ENCODE measurements around the gene CYB561D2.

The CYB561D2 gene

DNA sequence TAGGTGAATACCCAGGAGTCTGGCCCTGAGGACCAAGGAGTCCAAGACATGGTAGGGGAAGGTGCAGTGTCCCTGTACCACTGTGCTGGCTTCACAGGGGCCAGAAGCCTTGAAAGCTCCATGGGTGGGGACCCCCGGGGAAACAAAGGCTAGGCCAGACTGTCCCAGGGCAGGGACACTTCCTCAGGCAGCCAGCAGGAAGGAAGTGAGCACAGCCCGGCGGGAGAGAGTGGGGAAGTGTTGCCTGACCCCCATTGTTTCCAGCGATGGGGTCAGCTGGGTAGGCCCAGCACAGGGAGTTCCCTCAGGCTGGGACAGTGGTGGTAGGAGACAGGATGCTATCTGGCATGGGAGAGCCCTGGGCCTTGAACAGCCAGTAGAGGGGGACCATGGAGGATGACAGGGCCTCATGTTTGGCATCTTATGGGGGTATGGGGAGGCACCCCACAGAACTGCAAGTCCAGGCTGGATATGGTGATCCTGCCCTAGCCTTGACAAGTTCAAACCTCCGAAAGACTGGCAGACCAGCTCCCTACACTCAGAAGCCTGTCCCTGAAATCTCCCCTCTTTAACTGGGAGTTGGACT, 27.0 kb upstream of the CYB561D2 start:
- DNase-seq = no peak

DNA sequence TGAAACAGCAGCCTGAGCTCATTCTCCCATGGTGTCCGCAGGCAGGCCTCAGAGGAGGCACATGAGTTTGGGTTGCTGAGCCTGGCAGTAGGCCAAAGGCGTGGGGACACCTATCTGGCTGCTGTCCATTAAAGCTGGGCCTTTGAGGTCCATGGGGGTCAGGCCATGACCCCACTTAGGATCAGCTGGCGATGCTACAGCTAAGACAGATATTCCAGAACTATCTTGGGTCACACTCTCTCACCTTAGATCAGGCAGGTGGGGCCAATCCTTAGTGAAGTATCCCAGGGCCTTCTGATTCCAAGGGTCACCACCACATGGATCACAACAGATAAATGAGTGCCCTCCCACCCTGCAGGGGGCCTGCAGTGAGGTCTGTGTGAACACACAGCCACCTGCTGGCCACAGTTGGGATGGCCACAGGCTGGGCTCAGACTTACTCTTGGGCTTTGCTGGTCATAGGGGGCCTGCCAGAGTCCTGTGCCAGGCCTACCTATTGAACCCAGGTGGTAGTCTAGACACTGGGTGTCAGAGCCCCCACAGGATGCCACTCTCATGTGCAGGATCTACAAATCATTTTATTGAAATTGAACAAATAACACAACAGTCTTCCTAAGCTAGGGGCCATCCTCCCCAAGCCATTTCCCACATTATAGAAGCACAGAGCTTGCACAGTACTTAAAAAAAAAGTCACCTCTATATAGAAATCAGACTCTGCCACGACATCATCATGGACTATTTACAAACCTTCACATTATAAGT, 26.1 kb upstream of the CYB561D2 start:
- peak; percentile 40 for DNase-seq

DNA sequence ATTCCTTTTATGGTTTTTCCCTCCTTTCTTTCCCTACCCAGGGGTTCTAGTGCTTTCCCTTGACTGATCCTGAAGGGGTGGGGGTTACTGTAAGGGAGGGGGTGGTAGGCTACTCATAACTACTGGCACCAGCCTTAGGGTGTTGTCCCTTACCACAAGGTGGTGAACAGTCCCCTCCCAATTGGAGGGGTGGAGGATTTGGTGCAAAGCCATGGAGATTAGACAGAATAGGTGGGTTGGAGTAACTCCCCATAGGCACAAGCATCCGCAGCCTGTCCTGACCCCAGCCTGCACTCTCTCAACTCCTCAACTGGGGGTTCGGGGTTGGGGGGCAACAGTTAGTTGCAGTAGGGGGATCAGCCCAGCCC, 25.6 kb upstream of the CYB561D2 start:
- no peak for DNase-seq

DNA sequence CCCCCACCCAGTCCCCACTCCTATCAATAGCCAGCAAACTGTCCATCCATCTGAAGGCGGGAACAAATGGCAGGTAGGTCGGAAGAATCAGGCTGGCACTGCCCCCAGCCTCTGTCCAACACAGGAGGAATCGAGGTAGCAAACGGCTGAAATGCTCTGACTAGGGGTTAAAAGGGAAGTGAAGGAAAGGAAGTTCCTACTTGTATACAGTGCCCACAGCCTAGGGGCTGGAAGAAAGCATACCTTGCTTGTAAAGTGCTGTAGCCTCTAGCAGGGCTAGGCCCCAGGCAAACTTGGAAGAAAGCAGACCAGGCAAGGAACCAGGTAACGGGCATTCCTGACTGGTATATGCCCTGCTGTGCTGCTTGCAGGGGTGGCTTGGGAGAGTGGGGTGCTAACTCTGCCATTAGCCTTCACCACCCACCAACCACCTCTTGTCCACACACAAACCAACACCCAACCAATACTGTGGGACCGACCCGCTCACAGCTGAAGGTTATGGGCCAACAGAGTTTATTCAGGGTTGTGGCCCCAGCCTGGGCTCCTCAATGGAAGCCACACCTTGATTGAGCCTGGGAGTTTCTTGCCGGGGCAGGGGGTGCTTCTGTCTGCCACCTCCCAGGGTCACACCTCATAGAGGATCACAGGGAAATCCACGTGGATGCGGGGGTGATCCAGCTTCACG, 25.0 kb upstream of the CYB561D2 start:
- DNase-seq = no peak

DNA sequence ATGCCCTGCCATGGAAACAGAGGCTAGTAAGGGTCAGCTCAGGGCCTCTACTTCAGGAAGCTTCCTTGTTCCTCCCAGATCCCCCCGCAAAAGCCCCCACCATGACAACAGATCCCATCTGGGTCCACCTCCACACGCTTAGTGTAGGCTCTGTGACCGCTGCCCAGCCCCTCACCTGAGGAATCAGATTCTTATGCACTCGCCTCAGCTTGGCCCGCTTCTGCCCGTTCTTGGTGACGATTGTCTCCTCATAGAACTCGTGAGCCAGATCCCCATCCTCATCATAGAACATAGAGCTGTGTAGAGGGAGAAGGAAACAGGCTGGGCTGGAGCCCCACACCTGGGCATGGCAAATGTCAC, 24.5 kb upstream of the CYB561D2 start:
- DNase-seq = no peak

DNA sequence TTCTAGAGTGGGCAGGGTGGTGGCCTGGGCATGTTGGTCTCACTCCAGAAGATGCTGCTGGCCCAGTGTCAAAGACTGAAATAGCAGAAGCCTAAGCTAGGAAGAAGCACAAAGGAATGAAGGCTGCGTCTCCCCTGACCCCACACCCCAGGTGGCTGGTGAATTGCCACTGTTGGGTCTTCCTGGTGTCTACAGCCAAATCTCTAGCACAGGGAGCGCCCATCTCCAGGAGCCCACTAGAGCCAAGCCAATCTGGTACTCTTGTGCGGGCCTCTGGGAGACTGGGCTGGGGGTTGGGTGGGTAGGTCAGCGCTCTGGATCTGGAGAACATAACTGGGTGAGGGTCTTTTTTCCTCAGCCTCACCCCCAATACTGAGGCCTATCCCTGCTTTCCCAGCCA, 23.5 kb upstream of the CYB561D2 start:
- no peak for DNase-seq

DNA sequence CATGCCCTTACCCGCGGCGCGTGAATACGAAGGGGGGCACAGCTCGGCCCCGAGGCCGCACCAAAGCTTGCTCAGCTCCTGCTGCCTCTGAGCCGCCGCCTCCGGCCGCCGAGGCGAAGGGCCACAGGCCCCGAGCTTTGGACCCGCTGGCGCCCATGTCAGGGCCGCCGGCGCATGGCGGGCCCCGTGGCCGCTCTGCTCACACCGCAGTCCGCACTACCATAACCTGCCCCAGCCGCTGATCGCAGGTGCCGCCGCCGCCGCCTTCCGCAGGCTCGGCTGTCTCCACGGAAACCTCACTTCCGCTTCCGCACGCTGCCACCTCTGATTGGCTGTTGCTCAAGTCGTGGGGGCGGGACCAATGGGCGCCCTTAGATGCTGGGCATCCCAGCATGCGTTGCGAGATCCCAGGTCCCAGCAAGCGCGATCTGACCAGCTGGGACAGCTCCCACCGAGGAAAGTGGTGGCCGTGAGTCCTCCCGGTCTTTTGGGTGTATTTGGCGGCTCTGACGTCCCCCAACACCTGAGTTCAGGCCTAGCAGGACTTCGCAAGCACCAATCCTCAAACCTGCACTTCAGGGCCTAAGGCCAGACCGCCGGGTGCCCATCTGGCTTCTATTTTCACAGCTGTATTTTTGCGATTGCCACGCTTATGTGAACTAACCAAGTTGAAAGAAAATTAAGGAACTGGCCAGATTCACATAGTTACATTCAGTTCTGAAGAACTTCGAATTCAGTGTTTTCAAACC, 22.5 kb upstream of the CYB561D2 start, which contains the start of gene TUSC2:
Gene TUSC2 (minus strand): TSS at position 281 of the 749 bp plus-strand sequence. CDS start 124 bp downstream, at position 157.
- peak; percentile 92 for DNase-seq

DNA sequence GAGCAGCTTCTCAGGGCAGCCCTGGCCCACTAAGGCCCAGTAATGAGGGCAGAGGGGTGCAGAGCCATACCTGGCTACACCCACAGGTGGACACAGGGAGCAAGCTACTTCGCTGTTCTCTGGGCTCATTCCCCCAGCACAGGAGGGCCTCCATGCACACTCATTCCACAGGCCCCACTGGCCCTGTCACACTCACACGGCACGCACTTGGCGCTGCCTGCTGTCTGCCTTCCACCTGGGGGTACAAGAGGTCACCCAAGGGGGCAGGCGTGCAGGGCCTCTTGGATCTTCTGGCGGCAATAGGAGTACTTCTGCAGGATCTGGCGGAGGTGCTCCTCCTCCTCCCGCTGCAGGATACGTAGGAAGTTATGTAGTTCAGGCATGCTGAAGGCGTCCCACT, 20.3 kb upstream of the CYB561D2 start:
- no peak for DNase-seq

DNA sequence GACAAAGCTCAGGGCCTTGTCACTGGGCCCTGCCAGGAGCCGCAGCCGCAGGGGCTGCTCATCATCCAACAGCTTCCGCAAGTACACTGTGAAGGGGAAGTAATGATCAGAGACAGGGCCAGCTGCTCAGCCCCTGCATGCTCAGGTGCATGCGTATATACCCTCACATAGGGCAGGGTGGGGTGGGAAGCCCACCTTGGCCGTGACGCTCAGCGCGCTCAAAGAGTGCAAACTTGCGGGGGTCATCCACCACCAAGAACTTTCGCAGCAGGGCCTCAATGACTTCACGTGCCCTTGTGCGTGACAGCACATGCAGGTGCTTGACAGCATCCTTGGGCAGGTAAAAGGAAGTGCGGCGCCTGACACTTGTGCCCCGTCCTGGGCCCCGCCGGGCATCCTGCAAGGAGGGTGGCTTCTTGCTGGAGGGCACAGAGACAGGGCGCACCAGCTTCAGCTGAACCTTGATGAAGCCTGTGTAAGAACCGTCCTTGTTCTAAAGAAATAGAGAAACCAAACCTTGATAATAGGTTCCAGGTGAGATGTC, 19.2 kb upstream of the CYB561D2 start:
- DNase-seq = no peak

DNA sequence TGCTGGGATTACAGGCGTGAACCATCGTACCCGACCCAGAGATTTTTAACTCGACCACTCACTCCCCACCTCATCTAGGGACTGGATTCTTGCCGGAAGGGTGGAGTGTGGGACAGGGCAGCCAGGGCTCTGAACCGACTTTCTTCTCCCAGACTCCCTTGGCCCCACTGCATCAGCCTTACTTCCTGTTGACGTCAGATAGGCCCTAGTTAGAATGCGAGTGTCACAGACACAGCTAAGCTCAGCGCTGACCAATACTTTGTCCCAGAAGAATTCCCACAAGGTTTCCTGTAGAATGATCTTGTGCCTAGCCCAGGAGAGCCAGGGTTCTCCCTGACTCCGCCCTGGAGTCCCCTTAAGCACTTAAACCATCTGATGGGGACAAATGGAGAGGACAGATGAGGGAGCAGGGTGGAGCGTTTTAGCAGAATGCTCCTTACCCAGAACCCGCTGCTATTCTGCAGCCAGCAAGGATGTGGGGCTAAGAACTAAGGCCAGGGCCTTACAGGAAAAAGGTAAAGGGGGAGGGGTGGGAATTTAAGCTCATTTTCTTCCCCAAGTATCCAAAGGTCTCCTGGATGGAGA, 16.8 kb upstream of the CYB561D2 start:
- DNase-seq = no peak

DNA sequence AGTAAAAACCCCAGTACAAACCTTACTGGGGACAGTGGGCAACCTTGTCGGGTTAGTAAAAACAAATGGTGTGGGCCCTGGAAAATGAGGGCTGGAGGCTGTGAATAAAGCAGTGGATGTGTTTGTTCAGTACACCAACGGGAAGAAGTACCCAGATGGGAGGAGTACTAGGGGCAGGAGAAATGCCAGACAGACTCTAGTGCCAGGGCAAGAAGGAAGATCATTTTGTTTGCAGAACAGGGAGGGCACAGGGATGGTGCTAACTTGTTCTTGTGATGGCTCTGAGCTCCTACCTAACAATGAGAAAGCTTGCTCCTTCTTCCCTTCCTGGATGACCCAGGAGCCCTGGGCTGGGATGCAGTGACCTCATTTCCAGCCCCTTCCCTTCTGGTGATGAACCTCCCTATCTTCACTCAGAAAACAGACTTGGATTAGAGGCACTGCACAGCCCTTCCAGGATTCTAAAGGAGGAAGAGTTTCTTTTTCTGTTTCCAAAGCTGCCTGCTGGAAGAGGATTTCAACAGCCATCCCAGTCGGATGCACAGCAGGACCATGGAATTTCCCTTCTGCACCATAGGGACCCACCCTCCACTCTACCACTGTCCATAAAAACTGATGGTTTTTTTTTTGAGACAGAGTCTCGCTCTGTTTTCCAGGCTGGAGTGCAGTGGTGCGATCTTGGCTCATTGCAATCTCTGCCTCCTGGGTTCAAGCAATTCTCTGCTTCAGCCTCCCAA, 16.2 kb upstream of the CYB561D2 start:
- DNase-seq = no peak

DNA sequence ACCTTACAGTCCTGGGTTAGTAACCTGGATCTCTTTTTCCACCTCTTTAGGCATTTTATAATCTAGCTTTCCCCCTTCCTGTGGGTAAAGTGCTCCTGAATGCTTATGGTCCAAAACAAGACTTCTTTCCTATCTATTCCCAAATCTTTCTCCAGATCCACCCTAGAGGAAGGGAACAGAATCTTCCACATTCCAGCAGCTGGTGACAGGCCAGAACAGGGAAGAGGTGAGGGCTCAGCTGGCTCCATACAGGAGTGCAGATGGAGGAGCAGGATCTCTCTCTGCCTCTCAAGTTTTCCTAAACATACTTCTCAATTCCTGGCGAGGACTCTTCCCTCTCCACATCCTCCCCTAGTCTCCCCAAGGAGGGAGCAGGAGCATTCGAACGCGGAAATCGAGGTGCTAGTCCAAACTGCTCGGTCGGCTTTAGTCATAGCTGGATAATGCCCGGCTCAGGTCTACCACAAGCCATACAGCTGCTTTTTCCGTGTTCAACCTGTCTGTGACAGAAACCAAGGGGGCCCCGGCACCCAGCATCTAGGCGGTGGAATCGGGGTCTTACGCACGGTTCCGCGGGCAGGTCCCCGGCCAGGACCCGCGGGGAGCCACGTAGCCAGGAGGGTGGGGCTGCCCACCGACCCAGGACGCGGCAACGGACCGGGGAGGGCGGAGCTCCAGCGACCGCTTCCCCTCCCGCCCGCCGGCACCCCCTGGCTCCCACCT, 14.0 kb upstream of the CYB561D2 start:
- no peak for DNase-seq

DNA sequence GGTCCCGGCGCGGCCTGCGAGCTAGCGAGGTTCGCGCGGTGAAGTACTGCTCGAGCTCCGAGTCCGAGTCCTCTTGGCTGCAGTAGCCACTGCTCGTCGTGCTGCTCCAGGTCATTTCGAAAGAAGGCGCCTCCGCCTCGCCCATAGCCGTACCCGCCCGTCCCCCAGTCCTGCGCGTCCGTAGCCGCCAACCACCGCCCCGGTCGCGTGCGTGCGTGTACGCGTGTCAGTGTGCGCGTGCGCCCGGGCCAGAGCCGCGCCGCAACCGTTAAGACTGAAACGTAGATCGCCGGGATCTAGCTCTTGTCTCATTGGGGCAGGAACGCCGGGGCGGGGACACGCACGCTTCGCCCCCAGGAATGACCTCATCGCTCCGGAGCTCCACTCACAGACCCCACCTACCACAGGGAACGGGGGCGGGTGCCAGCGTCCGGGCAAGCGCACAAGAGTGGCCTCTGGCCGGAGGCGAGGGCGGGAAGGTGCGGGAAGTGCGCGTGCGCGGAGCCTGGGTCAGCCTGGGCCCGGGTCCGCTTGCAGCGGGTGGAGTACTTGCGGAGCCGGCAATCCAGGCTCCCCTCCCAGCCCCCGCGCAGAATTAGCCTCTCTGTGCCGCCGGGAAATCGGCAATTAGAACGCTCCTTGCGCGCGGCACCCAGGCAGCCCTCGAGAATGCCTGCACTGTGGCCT, 13.3 kb upstream of the CYB561D2 start:
- DNase-seq = peak; percentile 91

DNA sequence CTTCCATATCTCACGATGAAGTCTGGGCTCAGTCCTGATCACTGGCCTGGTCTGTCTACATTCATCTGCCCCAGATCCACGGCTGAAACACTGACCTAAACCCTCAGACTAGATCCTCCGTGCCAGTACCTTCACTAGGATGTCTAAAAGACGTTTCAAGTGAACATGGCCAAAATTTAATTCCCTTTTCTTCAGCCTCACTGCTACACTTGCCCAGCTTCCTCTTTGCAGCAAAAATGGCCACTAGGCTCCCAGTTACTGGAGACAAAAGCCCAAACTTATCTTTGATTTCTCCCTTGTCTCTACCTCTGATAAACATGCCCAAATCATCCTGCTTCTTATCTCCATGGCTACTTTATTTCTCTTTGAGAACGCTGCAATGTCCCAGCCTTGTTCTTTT, 11.7 kb upstream of the CYB561D2 start:
- no peak for DNase-seq

DNA sequence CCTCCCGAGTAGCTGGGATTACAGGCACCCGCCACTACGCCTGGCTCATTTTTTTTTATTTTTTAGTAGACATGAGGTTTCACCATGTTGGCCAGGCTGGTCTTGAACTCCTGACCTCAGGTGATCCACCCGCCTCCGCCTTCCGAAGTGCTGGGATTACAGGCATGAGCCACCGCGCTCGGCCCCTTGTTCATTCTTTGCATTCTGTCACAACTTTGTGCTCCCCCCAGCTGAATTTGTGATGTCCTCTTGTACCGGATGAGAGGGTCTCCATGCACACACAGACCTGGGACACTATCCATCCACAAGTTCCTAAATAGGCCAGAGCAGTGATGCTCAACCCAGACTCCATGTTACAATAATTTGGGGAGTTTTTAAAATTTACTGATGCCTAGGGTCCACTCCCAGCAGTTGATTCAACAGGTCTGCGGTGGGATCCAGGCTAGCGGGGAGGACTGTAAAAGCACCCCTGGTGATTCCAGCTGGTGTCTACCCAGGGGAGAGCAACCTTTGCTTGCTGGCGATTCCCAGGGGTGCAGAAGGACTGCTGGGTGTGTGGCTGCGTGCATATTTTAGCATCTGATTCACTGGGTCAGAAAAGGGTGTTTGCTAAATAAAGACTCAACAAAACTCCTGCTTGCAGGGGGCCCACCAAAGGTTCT, 11.0 kb upstream of the CYB561D2 start:
- DNase-seq = no peak

DNA sequence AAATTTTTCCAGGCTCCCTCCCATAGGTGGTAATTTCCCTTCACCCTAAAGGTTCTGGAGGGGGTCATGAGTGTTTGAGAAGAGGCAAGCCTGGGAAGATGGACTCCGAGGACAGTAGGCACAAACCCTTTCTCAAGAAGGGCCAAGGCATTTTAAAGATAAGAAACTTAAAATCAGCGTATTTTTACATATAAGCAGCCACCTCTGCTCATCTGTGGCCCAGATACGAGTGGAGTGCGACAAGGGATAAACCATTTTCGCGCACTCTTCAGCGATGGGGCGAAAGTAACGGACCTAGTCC, 10.6 kb upstream of the CYB561D2 start:
- DNase-seq = no peak

DNA sequence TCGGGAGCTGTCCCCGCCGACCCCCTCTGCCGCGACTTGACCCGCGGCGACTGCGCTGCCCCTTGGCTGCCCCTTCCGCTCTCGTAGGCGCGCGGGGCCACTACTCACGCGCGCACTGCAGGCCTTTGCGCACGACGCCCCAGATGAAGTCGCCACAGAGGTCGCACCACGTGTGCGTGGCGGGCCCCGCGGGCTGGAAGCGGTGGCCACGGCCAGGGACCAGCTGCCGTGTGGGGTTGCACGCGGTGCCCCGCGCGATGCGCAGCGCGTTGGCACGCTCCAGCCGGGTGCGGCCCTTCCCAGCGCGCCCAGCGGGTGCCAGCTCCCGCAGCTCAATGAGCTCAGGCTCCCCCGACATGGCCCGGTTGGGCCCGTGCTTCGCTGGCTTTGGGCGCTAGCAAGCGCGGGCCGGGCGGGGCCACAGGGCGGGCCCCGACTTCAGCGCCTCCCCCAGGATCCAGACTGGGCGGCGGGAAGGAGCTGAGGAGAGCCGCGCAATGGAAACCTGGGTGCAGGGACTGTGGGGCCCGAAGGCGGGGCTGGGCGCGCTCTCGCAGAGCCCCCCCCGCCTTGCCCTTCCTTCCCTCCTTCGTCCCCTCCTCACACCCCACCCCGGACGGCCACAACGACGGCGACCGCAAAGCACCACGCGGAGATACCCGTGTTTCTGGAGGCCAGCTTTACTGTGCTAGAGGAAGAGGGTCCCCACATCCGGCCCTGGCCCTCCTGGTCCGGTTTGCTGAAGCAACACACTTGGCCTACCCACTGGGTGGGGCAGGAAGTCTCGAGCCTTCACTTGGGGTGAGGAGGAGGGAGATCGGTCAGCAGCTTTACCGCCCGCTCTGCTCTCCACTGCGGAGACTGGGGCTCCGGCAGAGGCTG, 10.0 kb upstream of the CYB561D2 start, which contains the start of gene RASSF1:
Gene RASSF1 (minus strand): TSS at position 389 of the 882 bp plus-strand sequence. CDS start 31 bp downstream, at position 358.
- peak; percentile 42 for DNase-seq

DNA sequence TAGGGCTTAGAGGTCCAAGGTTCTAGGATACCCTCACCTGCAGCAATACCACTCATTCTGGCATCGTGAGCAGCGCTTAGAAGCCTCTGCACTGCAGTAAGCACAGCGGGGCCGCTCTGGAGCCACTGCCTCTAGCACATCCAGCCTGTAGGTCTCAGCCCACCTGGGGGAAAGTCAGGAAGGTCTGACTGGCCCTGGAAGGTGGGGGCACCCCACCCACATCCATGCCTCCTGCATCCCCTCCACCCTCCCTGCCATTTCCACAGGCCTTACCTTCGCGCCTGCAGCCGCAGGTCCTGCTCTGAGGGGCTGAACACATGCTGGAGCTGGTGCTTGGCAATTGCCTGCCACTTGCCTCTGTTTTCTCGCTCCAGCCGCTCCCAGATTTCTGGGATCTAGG, 9.1 kb upstream of the CYB561D2 start:
- DNase-seq = no peak

DNA sequence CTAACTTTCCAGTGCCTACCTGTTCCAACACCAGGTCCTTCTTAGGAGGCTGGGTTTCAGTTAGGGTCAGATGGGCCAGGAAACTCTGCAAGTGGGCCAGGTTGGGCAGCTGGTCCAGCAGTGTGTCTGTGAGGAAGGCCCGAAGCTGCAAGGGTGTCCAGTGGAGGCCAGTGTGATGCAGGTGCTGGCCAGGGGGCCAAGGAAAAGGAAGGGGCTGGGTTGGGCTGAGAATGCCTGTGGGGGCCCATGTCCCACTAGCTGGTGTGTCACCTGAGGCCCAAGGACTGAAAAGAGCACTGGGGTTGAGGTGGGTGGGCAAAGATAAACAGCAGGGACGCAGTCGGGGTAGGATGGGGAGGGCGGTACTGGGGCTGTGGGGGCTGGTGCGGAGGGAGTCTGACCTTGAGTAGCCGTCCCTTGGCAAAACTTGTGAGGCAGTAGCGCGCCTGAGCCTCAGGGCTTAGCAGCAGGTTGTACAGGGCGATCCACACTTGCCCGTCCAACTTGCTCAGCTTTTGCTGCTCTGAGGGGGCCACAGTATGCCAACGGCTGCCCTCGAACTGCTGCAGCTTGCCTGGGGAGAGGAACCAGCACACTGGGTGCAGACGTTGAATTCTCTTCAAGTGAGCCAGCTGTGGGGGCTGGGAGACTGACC, 8.5 kb upstream of the CYB561D2 start:
- no peak for DNase-seq

Measured in effector CD8-positive, alpha-beta T cell (primary cell).